Calu3 (cell line): ENCODE data around the gene ZCCHC24. TPM values are rescaled to one million over a fixed set of nuclear protein-coding genes. Genes with fewer than 3 reads are reported as not detected.
A peak's percentile ranks its signal among the peaks of the same experiment; 100 is the strongest.

ENCODE experiments used
- BruUV-seq: library from RNA; stranded (reverse); fragments of 400-500 nt; replicated peaks from 2 replicates; lab custom pipeline; 2021; lab: Mats Ljungman, UMichigan
- CTCF ChIA-PET: fragments of 300-600 bp; sonication (Branson Sonifier 250); formaldehyde crosslinking; loops from one replicate; lab custom pipeline; 2022; ENCODE audit warnings: antibody characterized with exemption; lab: Charles Lee
- DNase-seq: peaks from one replicate; pipeline ENCODE4 v3.0.0; 2022
- H3K27ac Mint-ChIP-seq: one replicate; pipeline ENCODE4 v1.8.0; 2022; ENCODE audit warnings: mixed read lengths; ENCODE audit not compliant: unreplicated experiment
- H3K27me3 Mint-ChIP-seq: one replicate; pipeline ENCODE4 v1.8.0; 2022; ENCODE audit warnings: mixed read lengths; ENCODE audit not compliant: unreplicated experiment
- H3K36me3 Mint-ChIP-seq: one replicate; pipeline ENCODE4 v1.8.0; 2022; ENCODE audit warnings: mild to moderate bottlenecking, moderate library complexity, mixed read lengths; ENCODE audit not compliant: insufficient read depth, unreplicated experiment
- H3K4me1 Mint-ChIP-seq: one replicate; pipeline ENCODE4 v1.8.0; 2022; ENCODE audit warnings: mild to moderate bottlenecking, low read depth, mixed read lengths; ENCODE audit not compliant: unreplicated experiment
- H3K4me3 Mint-ChIP-seq: one replicate; pipeline ENCODE4 v1.8.0; 2022; ENCODE audit warnings: mild to moderate bottlenecking, low read depth, moderate library complexity, mixed read lengths; ENCODE audit not compliant: unreplicated experiment
- H3K9me3 Mint-ChIP-seq: one replicate; pipeline ENCODE4 v1.8.0; 2022; ENCODE audit warnings: low read depth, mixed read lengths; ENCODE audit not compliant: unreplicated experiment
- CTCF ChIP-seq: fragments of 200-600 bp; IDR thresholded peaks from one replicate; pipeline ENCODE4 v1.8.0; 2022; ENCODE audit warnings: antibody characterized with exemption; ENCODE audit not compliant: unreplicated experiment
- intact Hi-C: fragments of 100-400 bp; cut with micrococcal nuclease; formaldehyde crosslinking; loops from one replicate; pipeline ENCODE4 v1.10.0; 2022; ENCODE audit not compliant: unreplicated experiment
- total RNA-seq: library from RNA; stranded (reverse); gene quantifications from 2 replicates; pipeline ENCODE4 v1.2.3, GENCODE V29; 2022

Gene ZCCHC24
- total RNA-seq, 1 experiment from 2014 or later, result 1.4 TPM

GRCh38 chr10:79446758-79447084, 1.3 kb upstream of the ZCCHC24 start:
- intact Hi-C loops, result no loop called here
- CTCF ChIA-PET, result interaction anchor here (0.6 to 1.0 kb wide), 5 partner anchors 13 to 1818 kb away, joined by 3 to 7 read pairs (median 3); no protein-coding TSS in a partner anchor
- no TSS peak for BruUV-seq

GRCh38 chr10:79445977-79446757, 743 bp upstream of the ZCCHC24 start:
- Mint-ChIP-seq H3K4me1 (peaks cover 29% of the 10 kb centered on the region), H3K27ac (peak overlapping the region; percentile 23), H3K36me3 (peaks cover 25% of the 10 kb centered on the region), H3K27me3 (peaks cover 51% of the 10 kb centered on the region), H3K9me3 (no peaks in the 10 kb centered on the region), H3K4me3 (peak overlapping the region; percentile 70)
- no peak for TF ChIP-seq CTCF
- CTCF ChIA-PET, result interaction anchor here (0.6 to 1.5 kb wide), 8 partner anchors 14 to 1818 kb away, joined by 3 to 7 read pairs (median 4); no protein-coding TSS in a partner anchor
- DNase-seq, result peak; percentile 49
- BruUV-seq, result no TSS peak
- intact Hi-C loops, result no loop called here

More at GRCh38 chr10:79446758-79447084, 1.3 kb upstream of the ZCCHC24 start:
- Mint-ChIP-seq H3K4me1 (peaks cover 29% of the 10 kb centered on the region), H3K27me3 (peaks cover 52% of the 10 kb centered on the region), H3K4me3 (peak overlapping the region; percentile 70), H3K27ac (no peak overlapping the region), H3K9me3 (no peaks in the 10 kb centered on the region), H3K36me3 (peaks cover 25% of the 10 kb centered on the region)
- DNase-seq, result no peak
- no peak for TF ChIP-seq CTCF

- BruUV-seq, result no TSS peak
- peaks cover 66% of the 10 kb centered on the region for H3K27me3 Mint-ChIP-seq
- TF ChIP-seq CTCF, result no peak
- H3K9me3 Mint-ChIP-seq, result no peaks in the 10 kb centered on the region
- DNase-seq, result peak; percentile 61
- peaks cover 25% of the 10 kb centered on the region for H3K36me3 Mint-ChIP-seq
- H3K27ac Mint-ChIP-seq, result peak overlapping the region; percentile 41
- intact Hi-C loops, result no loop called here
- peaks cover 29% of the 10 kb centered on the region for H3K4me1 Mint-ChIP-seq
- peak overlapping the region; percentile 70 for H3K4me3 Mint-ChIP-seq
- CTCF ChIA-PET, result interaction anchor here (0.6 to 1.5 kb wide), 7 partner anchors 11 to 70 kb away, joined by 3 to 6 read pairs (median 4); no protein-coding TSS in a partner anchor
Measured at GRCh38 chr10:79444199-79445119, 965 bp downstream of the ZCCHC24 start.
